GM18499 (cell line): ENCODE data around the gene B3GNT9.

Experiments used
- ATAC-seq: cut with Tn5 transposase; IDR thresholded peaks from one replicate; pipeline ENCODE4 v1.9.1; 2021; ENCODE audit warnings: moderate number of reproducible peaks; ENCODE audit not compliant: insufficient read depth, unreplicated experiment

Gene B3GNT9

DNA sequence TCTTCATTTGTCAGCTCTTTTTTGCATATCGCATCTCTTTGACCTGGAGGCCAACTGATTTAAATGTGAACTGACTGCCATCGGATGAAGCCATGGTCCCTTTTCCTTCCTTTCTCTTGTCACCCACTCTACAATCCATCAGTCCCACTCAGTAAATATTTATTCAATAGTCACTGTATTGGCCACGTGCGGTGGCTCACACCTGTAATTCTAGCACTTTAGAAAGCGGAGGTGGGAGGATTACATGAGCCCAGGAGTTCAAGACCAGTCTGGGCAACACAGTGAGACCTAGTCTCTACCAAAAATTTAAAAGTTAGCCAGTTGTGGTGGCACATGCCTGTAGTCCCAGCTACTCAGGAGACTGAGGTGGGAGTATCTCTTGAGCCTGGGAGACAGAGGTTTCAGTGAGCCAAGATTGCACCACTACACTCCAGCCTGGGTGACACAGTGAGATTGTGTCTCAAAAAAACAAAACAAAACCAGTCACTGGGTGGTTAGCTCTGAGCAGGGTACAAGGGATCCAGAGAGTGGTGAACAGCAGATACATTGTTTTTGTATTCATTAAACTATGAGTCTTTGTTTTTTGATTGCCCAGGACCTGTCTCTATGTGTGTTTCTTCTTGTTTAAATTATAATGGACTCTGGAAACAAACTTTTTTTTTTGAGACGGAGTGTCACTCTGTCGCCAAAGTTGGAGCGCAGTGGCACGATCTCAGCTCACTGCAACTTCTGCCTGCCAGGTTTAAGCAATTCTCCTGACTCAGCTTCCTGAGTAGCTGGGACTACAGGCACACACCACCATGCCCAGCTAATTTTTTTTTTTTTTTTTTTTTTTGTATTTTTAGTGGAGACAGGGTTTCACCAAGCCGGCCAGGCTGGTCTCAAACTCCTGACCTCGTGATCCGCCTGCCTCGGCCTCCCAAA is 34.1 kb downstream of the B3GNT9 start:
- ATAC-seq, result no peak

DNA sequence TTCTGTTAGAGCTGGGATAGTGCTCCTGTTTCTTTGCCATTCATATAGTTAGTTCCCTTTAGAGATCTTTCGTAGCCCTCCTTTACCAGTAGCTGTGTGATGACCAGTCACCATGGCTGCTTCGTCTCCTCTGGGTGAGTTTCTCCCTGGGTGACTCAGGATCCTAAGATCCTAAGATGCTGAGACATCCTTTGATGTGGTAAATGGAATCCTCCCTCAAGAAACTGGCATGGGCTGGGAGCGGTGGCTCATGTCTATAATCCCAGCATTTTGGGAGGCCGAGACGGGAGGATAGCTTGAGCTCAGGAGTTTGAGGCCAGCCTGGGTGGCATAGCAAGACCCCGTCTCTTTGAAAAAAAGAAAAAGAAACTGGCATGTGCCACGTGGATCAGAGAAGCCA is 35.2 kb downstream of the B3GNT9 start:
- no peak for ATAC-seq

DNA sequence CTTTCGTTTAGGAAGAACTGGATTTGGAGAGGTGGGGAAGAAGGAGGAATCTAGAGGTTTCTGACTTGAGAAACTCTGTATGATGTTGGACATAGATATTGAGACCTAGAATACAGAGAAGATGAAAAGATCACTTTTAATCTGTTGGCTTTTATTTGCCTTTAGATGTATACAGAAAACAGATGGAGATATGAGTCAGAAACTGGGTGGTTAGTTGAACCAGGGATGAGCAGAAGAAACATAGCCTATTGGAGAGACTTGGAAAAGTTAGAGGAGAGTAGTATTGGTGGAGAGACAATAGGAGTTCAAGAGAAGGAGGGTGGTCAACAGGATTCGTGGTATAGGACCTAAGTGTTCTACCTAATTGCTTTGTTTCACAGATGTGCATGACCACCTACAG is 36.0 kb downstream of the B3GNT9 start:
- no peak for ATAC-seq

DNA sequence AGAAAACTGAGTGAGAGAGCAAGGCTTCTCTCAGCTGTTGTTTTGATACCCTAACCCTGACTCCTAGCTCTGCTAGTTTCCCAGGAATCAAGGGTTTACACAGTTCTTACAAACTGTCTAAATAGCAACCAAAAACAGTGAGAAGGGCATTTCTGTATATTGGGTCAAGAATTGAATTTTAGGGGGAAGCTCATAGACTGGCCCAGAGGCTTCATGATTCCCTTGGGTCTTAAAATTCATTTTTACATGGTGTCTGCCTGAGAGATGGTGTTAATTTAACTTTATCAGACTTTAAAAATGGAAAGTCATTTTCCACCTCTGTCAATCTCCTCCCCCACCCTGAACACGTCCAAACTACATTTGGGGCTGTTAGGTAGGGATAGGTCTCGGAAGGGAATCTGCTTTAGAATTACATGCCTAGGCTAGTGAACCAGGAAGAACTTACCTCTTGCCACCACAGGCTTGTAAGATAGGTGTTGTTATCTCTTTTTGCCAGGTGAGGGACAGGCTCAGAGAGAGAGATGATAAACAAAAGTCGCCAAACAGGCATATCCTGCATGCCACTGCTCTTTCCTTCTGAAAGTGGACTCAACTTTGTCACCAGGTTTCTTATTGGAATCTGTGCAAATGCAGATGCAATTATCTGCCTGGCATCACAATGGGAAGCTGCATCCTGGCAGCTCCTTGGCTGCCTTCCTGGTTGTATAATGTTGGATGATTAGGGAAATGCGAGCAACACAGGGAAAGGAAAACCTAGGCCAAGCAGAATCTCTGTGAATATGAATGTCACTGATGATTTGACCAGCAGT is 38.0 kb downstream of the B3GNT9 start:
- ATAC-seq, result no peak

DNA sequence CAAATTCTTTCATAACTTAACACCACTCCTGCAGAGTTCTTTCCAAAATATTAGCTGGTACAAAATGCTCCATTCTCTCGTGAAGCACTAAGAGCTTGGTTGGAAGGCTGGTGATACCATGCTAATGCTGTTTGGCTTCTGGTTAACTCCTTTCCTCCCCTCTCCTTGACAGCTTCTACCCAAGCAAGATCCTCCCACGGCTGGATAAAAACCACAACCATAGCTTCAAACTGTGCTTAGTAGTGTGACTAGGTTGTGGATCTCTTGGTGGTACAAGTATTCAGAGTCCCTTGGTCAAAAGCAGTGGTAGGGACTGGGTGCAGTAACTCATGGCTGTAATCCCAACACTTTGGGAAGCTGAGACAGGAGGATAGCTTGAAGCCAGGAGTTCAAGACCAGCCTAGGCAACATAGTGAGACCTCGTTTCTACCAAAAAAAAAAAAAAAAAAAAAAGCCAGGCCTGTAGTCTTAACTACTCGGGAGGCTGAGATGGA is 38.8 kb downstream of the B3GNT9 start:
- ATAC-seq, result no peak

DNA sequence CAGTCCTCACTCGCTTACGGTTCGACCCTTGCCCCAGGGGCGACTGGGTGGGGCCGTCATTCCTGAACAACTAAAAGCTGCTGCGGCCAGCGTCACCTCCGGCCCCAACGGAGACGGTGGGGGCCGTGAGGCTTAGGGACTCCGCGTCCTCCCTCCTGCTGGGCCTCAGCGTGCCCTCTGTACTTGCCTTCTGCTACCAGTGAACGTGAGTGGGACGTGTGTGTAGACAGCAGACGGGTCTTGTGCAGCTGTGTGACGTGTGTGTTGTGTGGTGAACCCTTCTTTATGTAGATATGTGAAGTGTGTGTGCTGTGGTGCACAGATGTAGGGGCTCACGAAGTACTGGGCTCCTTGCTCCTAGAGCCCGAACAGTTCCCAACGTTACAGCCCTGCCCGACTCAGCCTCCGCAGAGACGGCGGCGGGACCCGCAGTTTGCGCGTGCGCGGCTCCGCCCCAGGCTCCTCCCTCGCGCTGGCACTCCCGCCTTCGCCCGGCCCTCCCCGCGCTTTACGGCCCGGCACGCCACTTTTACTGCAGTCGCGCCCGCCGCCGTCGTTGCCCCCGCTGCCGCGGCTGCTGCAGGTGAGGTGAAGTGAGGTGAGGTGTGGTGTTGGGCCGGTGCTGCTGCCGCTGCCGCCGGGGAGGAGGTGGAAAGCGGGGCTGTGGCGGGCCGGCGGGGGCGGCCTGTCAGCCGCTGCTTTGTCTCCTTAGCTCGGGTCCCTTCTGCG is 41.2 kb downstream of the B3GNT9 start, which contains the start of gene PHAF1:
PHAF1 (plus strand) TSS at position 535 of the 729 bp plus-strand sequence. CDS start 235 bp downstream, outside the sequence.
- ATAC-seq, result no peak

DNA sequence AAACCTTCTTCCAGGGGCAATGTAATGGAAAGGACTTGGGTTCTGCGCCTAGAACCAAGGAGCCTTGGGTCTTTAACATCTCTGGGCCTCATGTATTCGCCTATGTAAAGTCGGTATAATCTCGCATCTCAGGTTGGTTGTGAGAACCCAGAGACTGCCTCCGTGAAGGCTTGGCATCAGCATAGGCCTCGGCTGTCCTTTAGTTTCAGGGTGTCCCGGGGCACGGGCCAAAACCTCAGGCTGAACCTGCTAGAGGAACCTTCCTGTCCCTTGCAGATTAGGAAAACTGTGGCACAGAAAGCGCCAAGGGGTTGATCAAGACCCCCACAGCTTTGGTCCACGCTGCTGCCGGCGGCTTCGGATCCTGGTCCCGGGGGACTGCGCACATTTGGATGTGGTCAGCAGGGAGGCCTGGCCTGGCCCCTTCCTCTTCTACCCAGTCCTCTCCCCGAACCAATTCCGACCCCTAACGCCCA is 41.8 kb downstream of the B3GNT9 start:
- no peak for ATAC-seq

DNA sequence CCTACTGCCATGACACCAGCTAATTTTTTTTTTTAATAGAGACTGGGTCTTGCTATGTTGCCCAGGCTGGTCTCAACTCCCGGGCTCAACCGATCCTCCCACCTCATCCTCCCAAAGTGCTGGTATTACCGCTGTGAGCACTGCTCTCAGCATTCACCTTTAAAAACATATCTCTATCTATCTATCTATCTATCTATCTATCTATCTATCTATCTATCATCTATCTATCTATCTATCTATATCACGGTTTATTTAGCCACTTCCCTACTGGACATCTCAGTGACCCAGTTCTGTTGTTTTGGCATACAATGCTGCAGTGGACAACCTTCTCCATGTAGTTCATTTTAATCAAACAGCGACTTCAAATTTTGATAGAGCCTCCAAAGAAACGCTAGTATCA is 42.3 kb downstream of the B3GNT9 start:
- ATAC-seq, result no peak

DNA sequence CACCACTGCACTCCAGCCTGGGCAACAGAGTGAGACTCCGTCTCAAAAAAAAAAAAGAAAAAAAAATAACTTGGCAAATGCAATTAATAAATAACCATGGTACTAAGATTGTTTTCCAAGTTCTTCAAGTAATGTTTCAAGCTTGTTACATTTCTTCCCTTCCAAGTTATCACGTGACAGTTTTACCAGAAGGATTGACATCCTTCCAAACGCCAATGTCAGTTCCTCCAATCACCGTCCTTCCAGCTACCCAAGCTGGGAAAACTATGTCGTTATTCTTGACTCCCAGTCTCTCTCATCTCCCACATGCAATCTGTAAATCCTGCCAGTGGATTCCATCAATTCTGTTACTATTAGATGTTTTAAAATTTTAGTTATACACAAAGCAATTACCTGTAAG is 44.9 kb downstream of the B3GNT9 start:
- ATAC-seq, result no peak

DNA sequence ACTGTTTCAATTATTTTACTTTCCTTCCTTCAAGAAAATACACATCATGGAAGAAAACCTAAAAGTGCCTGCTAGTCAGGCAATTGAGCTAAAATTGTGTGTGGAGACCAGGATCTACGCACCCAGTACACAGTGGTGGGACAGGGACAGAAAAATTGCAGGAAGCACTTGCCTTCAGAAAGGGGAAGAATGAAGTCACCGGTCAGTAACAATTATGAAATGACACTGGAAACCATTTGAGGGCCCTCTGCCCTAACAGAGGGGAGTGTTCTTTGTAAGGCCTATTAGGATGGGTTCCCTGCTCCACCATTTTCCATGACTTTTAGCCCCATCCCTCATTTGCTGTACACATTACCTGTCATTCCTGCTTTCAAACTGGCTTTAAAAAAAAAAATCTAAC is 45.6 kb downstream of the B3GNT9 start:
- no peak for ATAC-seq

DNA sequence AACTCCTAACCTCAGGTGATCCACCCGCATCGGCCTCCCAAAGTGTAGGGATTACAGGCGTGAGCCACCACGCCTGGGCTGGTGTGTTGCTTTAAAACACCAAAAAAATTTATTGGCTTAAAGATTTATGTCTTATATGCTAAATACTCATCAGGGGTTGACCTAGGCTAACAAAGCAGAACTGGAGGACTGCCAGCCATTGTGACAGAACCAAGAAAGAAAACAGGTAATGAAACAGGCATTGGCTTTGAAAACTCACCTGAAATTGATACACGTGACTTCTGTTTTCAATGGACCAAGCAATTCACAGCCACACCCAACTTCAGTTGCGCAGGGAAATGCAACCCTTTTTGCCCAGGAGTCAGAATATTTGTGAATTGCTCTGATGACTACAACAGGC is 46.0 kb downstream of the B3GNT9 start:
- ATAC-seq, result no peak

DNA sequence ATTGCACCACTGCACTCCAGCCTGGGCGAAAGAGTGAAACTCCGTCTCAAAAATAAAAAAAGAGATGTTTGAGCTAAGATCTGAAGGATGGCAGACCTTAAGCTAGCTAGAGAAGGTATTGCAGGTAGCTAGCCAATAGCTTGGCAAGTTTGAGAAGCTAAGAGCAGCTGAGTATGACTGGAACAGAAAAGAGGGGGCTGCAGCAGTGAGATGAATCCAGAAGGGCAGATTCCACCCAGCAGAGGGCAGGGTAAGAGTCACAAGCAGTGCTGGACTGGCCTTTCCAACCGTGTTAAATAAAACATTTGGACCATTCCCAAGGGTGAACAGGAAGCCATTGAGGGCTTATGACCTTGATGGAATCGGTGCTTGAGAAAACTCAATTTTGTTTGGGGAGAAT is 46.7 kb downstream of the B3GNT9 start:
- no peak for ATAC-seq

DNA sequence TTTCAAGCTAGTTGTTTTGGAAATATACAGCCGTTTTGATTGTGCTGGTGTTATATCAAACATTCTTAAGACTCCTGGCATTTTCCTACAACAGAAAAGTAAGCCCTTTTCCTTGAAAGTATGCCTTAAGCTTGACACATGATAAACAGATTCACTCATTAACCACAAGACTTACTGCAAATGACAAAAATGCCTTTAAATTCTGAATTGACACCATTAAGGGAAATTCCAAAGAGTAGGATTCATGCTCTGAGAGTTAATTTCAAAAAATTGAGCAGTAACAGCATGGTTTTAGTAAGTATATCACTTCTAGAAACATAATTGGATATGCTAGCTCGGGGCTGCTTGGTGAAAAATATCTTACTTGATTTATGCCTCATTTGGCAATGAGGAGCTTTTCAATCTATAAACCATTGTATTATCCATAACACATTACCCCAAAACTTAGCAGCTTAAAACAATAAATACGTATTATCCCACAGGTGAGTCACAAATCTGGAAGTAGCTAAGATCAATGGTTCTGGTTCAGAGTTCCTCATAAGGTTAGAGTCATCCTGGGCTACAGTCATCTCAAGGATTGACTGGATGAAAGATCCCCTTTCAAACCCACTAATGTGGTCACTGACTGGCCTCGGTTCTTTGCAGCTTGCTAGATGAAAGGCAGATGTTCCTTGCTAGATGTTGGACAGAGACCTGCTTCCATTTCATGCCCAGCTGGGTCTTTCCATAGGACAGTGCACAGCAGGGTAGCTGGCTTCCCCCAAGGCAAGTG is 49.3 kb downstream of the B3GNT9 start:
- ATAC-seq, result no peak

DNA sequence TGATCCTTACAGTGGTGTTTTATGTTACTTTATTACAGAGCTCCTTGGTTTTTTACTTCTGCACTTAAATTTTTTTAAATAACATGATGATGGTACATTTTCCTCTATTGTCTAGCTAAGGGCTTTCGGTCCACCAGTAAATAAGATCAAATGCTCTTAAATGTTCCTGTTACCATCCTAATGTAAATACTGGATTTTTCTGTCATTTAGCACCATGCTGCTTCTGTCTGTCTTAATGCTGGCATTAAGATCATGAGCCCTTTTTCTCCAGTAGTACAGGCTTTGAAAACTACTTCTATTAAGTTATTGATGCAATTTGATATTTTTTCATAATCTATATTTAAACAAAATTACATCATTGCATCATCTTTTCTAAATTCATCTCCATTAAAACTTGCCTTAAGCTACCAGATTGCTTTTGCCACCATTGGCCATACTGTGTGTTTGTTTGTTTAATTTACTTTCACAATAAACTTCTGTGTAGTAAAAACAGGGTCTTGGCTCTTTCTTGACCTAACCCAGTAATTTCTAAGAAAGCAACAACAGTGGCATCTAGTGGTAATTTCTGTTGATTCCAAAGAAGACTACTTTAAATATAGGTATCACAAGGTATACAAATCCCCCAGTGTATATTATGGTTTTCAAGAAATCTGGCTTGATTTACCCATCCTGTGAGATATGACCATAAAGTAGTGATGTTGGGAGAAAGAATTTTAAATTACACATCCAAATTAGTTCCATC is 50.1 kb downstream of the B3GNT9 start:
- no peak for ATAC-seq

DNA sequence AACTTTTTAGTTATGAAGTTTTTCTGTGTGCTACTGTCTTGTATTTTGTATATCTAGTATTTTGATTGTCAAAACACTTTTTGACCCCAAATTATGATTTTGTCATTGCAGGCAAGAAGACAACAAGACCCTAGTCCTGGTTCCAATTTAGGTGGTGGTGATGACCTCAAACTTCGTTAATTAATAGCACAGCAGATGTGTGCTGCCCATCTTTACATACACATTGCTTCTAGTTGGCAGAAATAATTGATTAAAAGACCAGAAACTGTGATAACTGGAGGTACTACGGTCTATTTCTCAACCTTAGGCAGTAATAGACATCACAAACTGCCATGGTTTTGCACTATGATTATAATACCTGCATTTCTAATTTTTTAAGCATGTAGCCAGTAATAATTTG is 52.2 kb downstream of the B3GNT9 start:
- ATAC-seq, result no peak
